Vagina (tissue), 2 donors: ENCODE data around the gene HOXD8. TPM values are rescaled to one million over a fixed set of nuclear protein-coding genes. Genes with fewer than 3 reads are reported as not detected.

Source experiments
- DNase-seq, 2 donors: peaks; one replicate each; pipeline ENCODE4 v3.0.0-alpha.2; 2017; ENCODE audit errors: extremely low spot score in 2 of 2
- H3K27ac ChIP-seq: fragments of 200-600 bp; sonication (generic); one replicate; pipeline ENCODE4 v1.5.1; 2019
- H3K27me3 ChIP-seq: fragments of 200-600 bp; sonication (generic); one replicate; pipeline ENCODE4 v1.5.1; 2019
- H3K36me3 ChIP-seq, 2 donors: fragments of 200-600 bp; sonication (generic); one replicate each; pipeline ENCODE4 v1.5.1; 2017 to 2019
- H3K4me1 ChIP-seq: fragments of 200-600 bp; sonication (generic); one replicate; pipeline ENCODE4 v1.5.1; 2019
- H3K4me3 ChIP-seq, 2 donors: fragments of 200-600 bp; sonication (generic); 1 replicate in 1 of 2; 2 replicates in 1 of 2; pipeline ENCODE4 v1.5.1; 2016 to 2019
- H3K9me3 ChIP-seq: fragments of 200-600 bp; sonication (generic); one replicate; pipeline ENCODE4 v1.5.1; 2019
- POLR2A ChIP-seq, 2 donors: fragments of 450-650 bp; IDR thresholded peaks; one replicate each; pipeline ENCODE4 v1.6.1; 2017; ENCODE audit warnings: antibody characterized with exemption in 2 of 2, mild to moderate bottlenecking in 2 of 2, moderate library complexity in 2 of 2
- POLR2AphosphoS5 ChIP-seq, 2 donors: sonication (generic); formaldehyde crosslinking; IDR thresholded peaks; one replicate each; pipeline ENCODE4 v1.9.0; 2017; ENCODE audit warnings: antibody characterized with exemption in 2 of 2, mild to moderate bottlenecking in 2 of 2, low read depth in 1 of 2; ENCODE audit not compliant: insufficient read depth in 1 of 2
- intact Hi-C: fragments of 100-400 bp; cut with DNase I; formaldehyde crosslinking; loops from one replicate; pipeline ENCODE4 v1.15.1; 2023
- total RNA-seq: library from RNA; depleted of rRNA; stranded (reverse); fragments of >200 nt; gene quantifications from one replicate; pipeline ENCODE4 v1.2.3, GENCODE V29; 2016
- TF ChIP-seq, protein P1 (sequence below), 3 experiments: fragments of 450-650 bp in 2 of 3; fragments of 200-600 bp in 1 of 3; sonication (generic) in 1 of 3; IDR thresholded peaks; one replicate each; pipeline ENCODE4 v1.5.1; 2017 to 2019; ENCODE audit warnings: antibody characterized with exemption in 3 of 3, mild to moderate bottlenecking in 2 of 3, moderate library complexity in 2 of 3

The HOXD8 gene
- total RNA-seq, 1 donor from 2014 or later, result 10.3 TPM

DNA sequence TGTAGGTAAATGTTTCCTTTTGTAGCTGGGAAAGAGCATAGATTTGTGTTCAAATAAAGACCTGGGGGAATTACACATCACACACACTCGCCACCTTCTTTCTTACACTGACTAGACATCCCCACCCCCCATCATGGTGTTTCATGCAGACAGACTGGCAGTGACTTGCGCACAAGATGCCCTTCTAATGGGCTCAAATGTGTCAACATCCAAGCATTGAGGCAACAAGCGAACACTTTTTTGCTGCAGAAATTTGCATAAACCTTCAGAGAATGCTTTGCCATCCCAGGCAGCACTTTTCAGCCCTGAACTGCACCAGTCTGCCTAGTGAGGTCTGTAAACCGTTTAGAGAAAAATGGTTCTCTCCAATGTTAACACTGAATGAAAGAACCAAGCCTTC lies 4.5 kb downstream of the HOXD8 start:
- intact Hi-C loops, result no loop called here
- TF ChIP-seq, protein P1, sequence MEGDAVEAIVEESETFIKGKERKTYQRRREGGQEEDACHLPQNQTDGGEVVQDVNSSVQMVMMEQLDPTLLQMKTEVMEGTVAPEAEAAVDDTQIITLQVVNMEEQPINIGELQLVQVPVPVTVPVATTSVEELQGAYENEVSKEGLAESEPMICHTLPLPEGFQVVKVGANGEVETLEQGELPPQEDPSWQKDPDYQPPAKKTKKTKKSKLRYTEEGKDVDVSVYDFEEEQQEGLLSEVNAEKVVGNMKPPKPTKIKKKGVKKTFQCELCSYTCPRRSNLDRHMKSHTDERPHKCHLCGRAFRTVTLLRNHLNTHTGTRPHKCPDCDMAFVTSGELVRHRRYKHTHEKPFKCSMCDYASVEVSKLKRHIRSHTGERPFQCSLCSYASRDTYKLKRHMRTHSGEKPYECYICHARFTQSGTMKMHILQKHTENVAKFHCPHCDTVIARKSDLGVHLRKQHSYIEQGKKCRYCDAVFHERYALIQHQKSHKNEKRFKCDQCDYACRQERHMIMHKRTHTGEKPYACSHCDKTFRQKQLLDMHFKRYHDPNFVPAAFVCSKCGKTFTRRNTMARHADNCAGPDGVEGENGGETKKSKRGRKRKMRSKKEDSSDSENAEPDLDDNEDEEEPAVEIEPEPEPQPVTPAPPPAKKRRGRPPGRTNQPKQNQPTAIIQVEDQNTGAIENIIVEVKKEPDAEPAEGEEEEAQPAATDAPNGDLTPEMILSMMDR (IDR thresholded peaks at IDR 0.05), result no peak
- no peak for TF ChIP-seq POLR2A (IDR thresholded peaks at IDR 0.05)
- no peak for TF ChIP-seq POLR2AphosphoS5 (IDR thresholded peaks at IDR 0.05; ENCODE audit: insufficient read depth in 1 of 2, low read depth in 1 of 2)

DNA sequence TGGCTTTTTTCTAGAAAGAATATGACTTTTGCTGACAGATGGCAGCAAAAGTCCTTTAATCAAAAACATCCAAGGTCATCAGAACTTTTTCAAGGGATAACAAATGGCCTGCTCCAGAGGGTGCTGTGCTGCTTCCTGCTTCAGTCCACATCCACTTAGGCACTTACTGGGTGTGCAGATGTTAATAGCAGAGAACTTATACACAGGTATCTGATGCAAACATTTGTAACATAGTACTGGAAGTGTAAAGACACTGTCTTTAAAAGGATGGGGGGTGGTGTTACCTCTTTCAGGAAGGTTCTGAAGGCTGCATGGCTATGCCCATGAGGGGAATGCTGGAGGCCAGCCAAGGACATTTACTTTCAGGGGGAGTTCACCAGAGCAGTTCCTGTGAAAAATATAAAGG lies 5.5 kb downstream of the HOXD8 start:
- no peak for DNase-seq
- intact Hi-C loops, result no loop called here
- peak overlapping the region; percentile 83 for H3K27ac ChIP-seq
- H3K9me3 ChIP-seq, result no peaks in the 10 kb centered on the region
- no peaks in the 10 kb centered on the region for H3K36me3 ChIP-seq
- peak overlapping the region in 1 of 2 donors; percentile 40 for H3K4me3 ChIP-seq
- TF ChIP-seq POLR2AphosphoS5 (IDR thresholded peaks at IDR 0.05; ENCODE audit: insufficient read depth in 1 of 2, low read depth in 1 of 2) (no peak), POLR2A (IDR thresholded peaks at IDR 0.05) (no peak)
- TF ChIP-seq, protein P1 (IDR thresholded peaks at IDR 0.05), result no peak
- peaks cover 12% of the 10 kb centered on the region for H3K4me1 ChIP-seq
- peaks cover 5% of the 10 kb centered on the region for H3K27me3 ChIP-seq

More for the DNA sequence above, 4.5 kb downstream of the HOXD8 start:
- peak overlapping the region; percentile 83 for H3K27ac ChIP-seq
- DNase-seq, result no peak
- H3K27me3 ChIP-seq, result peaks cover 5% of the 10 kb centered on the region
- no peaks in the 10 kb centered on the region for H3K9me3 ChIP-seq
- H3K36me3 ChIP-seq, result no peaks in the 10 kb centered on the region
- peaks cover 20% of the 10 kb centered on the region for H3K4me1 ChIP-seq
- no peak overlapping the region for H3K4me3 ChIP-seq

DNA sequence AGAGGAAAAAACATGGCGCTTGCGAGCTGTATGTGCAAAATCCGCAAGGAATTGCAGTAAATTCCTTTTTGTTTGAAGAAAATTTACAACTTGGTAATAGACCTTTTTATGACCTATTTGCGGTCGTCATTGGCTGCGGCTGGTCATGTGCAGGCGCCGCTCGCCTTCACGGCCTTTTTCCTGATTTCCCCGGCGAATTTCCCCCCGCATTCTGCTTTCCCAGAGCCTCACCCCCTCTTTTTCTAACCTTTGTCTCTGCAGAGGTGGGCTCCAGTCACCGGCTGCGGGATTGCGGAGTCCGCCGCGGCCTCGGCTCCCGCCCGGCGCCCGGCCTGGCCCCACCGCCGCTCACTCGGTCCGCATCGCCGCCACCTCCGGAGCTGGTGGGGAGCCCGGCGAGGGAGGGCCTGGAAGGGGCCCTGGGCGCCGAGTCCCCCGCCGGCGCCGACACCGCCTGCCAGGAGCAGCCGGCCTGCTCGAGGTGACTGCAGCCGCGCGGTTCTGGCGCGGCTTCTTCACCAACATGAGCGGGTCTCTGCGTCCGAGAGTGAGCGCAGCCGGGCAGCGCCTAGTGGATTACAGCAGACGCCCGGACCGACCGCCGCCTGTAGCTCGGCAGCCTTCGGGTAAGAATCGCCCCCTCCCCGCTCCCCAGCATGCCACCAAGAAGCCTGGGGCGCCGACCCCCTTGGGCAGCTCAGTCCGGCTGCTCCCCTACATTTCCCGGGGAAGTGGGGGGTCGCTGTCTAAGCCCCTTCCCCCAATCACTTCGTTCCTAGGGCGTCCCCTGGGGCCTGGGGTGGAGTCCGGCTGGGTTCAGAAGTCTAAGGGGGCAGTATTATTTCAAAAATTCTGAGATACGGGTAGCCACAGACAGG lies 7.1 kb downstream of the HOXD8 start:
- intact Hi-C loops, result no loop called here
- Histone ChIP-seq H3K4me3 (peak overlapping the region; percentile 40 to 51), H3K27ac (peak overlapping the region; percentile 83), H3K9me3 (no peaks in the 10 kb centered on the region), H3K4me1 (peaks cover 23% of the 10 kb centered on the region), H3K36me3 (no peaks in the 10 kb centered on the region), H3K27me3 (no peaks in the 10 kb centered on the region)
- DNase-seq, result no peak
- TF ChIP-seq POLR2A (IDR thresholded peaks at IDR 0.05) (no peak), POLR2AphosphoS5 (IDR thresholded peaks at IDR 0.05; ENCODE audit: insufficient read depth in 1 of 2, low read depth in 1 of 2) (peak in 1 of 2 donors; percentile 4)
- TF ChIP-seq, protein P1 (IDR thresholded peaks at IDR 0.05), result no peak

DNA sequence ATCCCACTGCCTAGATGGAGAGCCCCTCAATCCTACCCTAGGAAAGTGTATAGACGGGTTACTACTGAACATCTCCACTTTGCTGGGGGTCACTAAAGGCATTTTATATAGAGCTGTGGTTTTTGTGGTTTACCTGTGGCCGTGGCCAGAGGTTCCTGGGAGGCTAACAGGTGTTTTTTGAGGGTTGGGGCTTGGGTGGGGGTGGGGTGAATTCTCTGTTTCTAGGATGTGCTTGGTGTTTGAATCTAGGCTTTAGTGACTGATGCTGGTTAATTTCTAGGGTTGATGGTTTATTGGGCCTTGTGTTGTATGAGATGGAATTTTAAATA lies 7.7 kb downstream of the HOXD8 start:
- Histone ChIP-seq H3K4me3 (peak overlapping the region; percentile 40 to 51), H3K27ac (peak overlapping the region; percentile 83), H3K36me3 (no peaks in the 10 kb centered on the region), H3K4me1 (peaks cover 21% of the 10 kb centered on the region), H3K27me3 (no peaks in the 10 kb centered on the region), H3K9me3 (no peaks in the 10 kb centered on the region)
- intact Hi-C loops, result no loop called here
- TF ChIP-seq, protein P1 (IDR thresholded peaks at IDR 0.05), result no peak
- no peak for TF ChIP-seq POLR2A (IDR thresholded peaks at IDR 0.05)
- TF ChIP-seq POLR2AphosphoS5 (IDR thresholded peaks at IDR 0.05; ENCODE audit: insufficient read depth in 1 of 2, low read depth in 1 of 2), result no peak
- DNase-seq, result no peak

DNA sequence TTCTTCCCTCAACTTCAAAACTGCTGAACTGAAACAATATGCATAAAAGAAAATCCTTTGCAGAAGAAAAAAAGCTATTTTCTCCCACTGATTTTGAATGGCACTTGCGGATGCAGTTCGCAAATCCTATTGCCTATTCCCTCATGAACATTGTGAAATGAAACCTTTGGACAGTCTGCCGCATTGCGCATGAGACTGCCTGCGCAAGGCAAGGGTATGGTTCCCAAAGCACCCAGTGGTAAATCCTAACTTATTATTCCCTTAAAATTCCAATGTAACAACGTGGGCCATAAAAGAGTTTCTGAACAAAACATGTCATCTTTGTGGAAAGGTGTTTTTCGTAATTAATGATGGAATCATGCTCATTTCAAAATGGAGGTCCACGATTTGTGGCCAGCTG lies 8.4 kb downstream of the HOXD8 start:
- H3K4me3 ChIP-seq, result peak overlapping the region; percentile 17 to 51
- H3K27ac ChIP-seq, result no peak overlapping the region
- TF ChIP-seq POLR2A (IDR thresholded peaks at IDR 0.05) (no peak), POLR2AphosphoS5 (IDR thresholded peaks at IDR 0.05; ENCODE audit: insufficient read depth in 1 of 2, low read depth in 1 of 2) (no peak)
- TF ChIP-seq, protein P1 (IDR thresholded peaks at IDR 0.05), result no peak
- peaks cover 18% of the 10 kb centered on the region for H3K4me1 ChIP-seq
- H3K9me3 ChIP-seq, result no peaks in the 10 kb centered on the region
- H3K27me3 ChIP-seq, result no peaks in the 10 kb centered on the region
- no peak for DNase-seq
- no peaks in the 10 kb centered on the region for H3K36me3 ChIP-seq
- intact Hi-C loops, result no loop called here
